ENCODE results near the gene NPFF.

- TF ChIP-seq EZH2phosphoT487 (IDR thresholded peaks at IDR 0.05; ENCODE audit: insufficient read depth, low read depth) (no peak), EZH2 (IDR thresholded peaks at IDR 0.05; ENCODE audit: insufficient read depth, poor library complexity, severe bottlenecking) (no peak)
Observed at GRCh38 chr12:53550595-53550994, 43.3 kb upstream of the NPFF start.

Measured in GM23248 (cell line).